Measurements from ENCODE around the gene HIVEP2. TPM values are rescaled to one million over a fixed set of nuclear protein-coding genes. Genes with fewer than 3 reads are reported as not detected.

The HIVEP2 gene
- total RNA-seq, 2 experiments from 2014 or later: 45.8 to 49.7 TPM

Other genes with a start within 250 kb of the HIVEP2 start
- 10 to 100 TPM; 14.2 to 14.6 TPM for gene AIG1, start 115.7 kb upstream of the HIVEP2 start, total RNA-seq

Measured in activated naive CD8-positive, alpha-beta T cell treated with anti-CD3 and anti-CD28 coated beads, Interleukin-2, amount 10 ng/mL, durations not matched to agents 7 days and 5 days (primary cell).